PC-3 (cell line): ENCODE data around the gene SPOCD1. TPM values are rescaled to one million over a fixed set of nuclear protein-coding genes. Genes with fewer than 3 reads are reported as not detected.

Experiments
- ATAC-seq: fragments of 200-7000 bp; cut with Tn5 transposase; 2 replicates; pipeline ENCODE4 v1.9.1; 2020; ENCODE audit warnings: mild to moderate bottlenecking, moderate library complexity
- BruUV-seq: library from RNA; stranded (reverse); fragments of 400-500 nt; replicated peaks from 2 replicates; lab custom pipeline; 2021; lab: Mats Ljungman, UMichigan
- CTCF ChIA-PET: fragments of 300-600 bp; sonication (Branson Sonifier 250); formaldehyde crosslinking; loops from one replicate; lab custom pipeline; 2022; ENCODE audit warnings: antibody characterized with exemption; lab: Charles Lee
- POLR2A ChIA-PET: fragments of 300-600 bp; sonication (Branson Sonifier 250); formaldehyde crosslinking; loops from one replicate; lab custom pipeline; 2022; ENCODE audit warnings: antibody characterized with exemption; ENCODE audit not compliant: unreplicated experiment; lab: Charles Lee
- DNase-seq: peaks from one replicate; pipeline ENCODE4 v3.0.0-alpha.2; 2015
- H2AFZ ChIP-seq: fragments of 300-600 bp; sonication (generic); 2 replicates; pipeline ENCODE4 v1.6.0; 2016; ENCODE audit warnings: antibody characterized with exemption, low read length
- H3F3A ChIP-seq: fragments of 300-600 bp; sonication (generic); one replicate; pipeline ENCODE4 v1.6.0; 2017; ENCODE audit warnings: antibody characterized with exemption, low read length, control low read depth, mild to moderate bottlenecking; ENCODE audit not compliant: unreplicated experiment
- H3K27ac ChIP-seq: fragments of 300-600 bp; sonication (generic); 2 replicates; pipeline ENCODE4 v1.5.1; 2016; ENCODE audit warnings: mild to moderate bottlenecking, low read length
- H3K27me3 ChIP-seq: fragments of 300-600 bp; sonication (generic); 2 replicates; pipeline ENCODE4 v1.6.1; 2016; ENCODE audit warnings: low read length, mixed read lengths
- H3K36me3 ChIP-seq: fragments of 300-600 bp; sonication (generic); 2 replicates; pipeline ENCODE4 v1.6.1; 2016; ENCODE audit warnings: low read depth, mixed run types, low read length, mixed read lengths
- H3K4me1 ChIP-seq: fragments of 300-600 bp; sonication (generic); 2 replicates; pipeline ENCODE4 v1.5.1; 2016; ENCODE audit warnings: low read length; ENCODE audit not compliant: insufficient read depth
- H3K4me2 ChIP-seq: fragments of 300-600 bp; sonication (generic); 2 replicates; pipeline ENCODE4 v1.6.0; 2016; ENCODE audit warnings: low read length
- H3K4me3 ChIP-seq: fragments of 300-600 bp; sonication (generic); 2 replicates; pipeline ENCODE4 v1.5.1; 2016; ENCODE audit warnings: mild to moderate bottlenecking, low read length, mixed read lengths
- H3K79me2 ChIP-seq: fragments of 300-600 bp; sonication (generic); 2 replicates; pipeline ENCODE4 v1.6.1; 2017; ENCODE audit warnings: low read length, mixed read lengths
- H3K9ac ChIP-seq: fragments of 300-600 bp; sonication (generic); 2 replicates; pipeline ENCODE4 v1.6.0; 2016; ENCODE audit warnings: mild to moderate bottlenecking, low read length
- H3K9me2 ChIP-seq: fragments of 300-600 bp; sonication (generic); replicated peaks from 2 replicates; pipeline ENCODE4 v1.6.1; 2016; ENCODE audit warnings: mixed run types, low read length, mixed read lengths
- H3K9me3 ChIP-seq: fragments of 300-600 bp; sonication (generic); 2 replicates; pipeline ENCODE4 v1.6.1; 2016; ENCODE audit warnings: low read length, mixed read lengths
- H4K20me1 ChIP-seq: fragments of 300-600 bp; sonication (generic); 2 replicates; pipeline ENCODE4 v1.6.1; 2016; ENCODE audit warnings: low read length, mixed read lengths
- CTCF ChIP-seq: fragments of 300-600 bp; sonication (generic); conservative IDR thresholded peaks from 2 replicates; pipeline ENCODE4 v1.5.1; 2017; ENCODE audit warnings: antibody characterized with exemption, low read depth, mild to moderate bottlenecking, low read length
- EZH2 ChIP-seq: fragments of 300-600 bp; sonication (generic); IDR thresholded peaks from one replicate; pipeline ENCODE4 v1.6.1; 2017; ENCODE audit warnings: antibody characterized with exemption, mild to moderate bottlenecking, low read length; ENCODE audit not compliant: unreplicated experiment
- EZH2phosphoT487 ChIP-seq: fragments of 300-600 bp; sonication (generic); IDR thresholded peaks from 2 replicates; pipeline ENCODE4 v1.6.1; 2018; ENCODE audit warnings: mild to moderate bottlenecking, antibody characterized with exemption, low read length, borderline replicate concordance
- intact Hi-C: fragments of 100-400 bp; cut with micrococcal nuclease; formaldehyde crosslinking; loops from 2 replicates; pipeline ENCODE4 v1.9.0; 2023
- total RNA-seq: library from RNA; depleted of rRNA; stranded (reverse); fragments of >200 nt; gene quantifications from 2 replicates; pipeline ENCODE4 v1.2.3, GENCODE V29; 2014

SPOCD1 gene
- total RNA-seq, 1 experiment from 2014 or later, result 5.4 TPM

GRCh38 chr1:31758823-31759222 is 57.0 kb downstream of the SPOCD1 start:
- Histone ChIP-seq H3K9me2 (no peaks in the 10 kb centered on the region), H3K4me1 (peaks cover 24% of the 10 kb centered on the region), H3K4me3 (no peak overlapping the region), H3K27ac (no peak overlapping the region), H3K9ac (no peak overlapping the region), H3K4me2 (no peak overlapping the region), H4K20me1 (no peaks in the 10 kb centered on the region), H3K27me3 (no peaks in the 10 kb centered on the region), H3K36me3 (no peaks in the 10 kb centered on the region), H3K79me2 (0 out of 2 replicates have a peak, but pooled peaks cover 5% of the 10 kb centered on the region), H3F3A (no peaks in the 10 kb centered on the region), H3K9me3 (no peaks in the 10 kb centered on the region), H2AFZ (no peak overlapping the region)
- intact Hi-C loops, result no loop called here
- DNase-seq (no peak), ATAC-seq (no peak)
- POLR2A ChIA-PET, result no interaction called here
- no peak for TF ChIP-seq EZH2phosphoT487
- CTCF ChIA-PET, result interaction anchor here (1.1 kb wide), 1 partner anchor 13 kb away, joined by 3 read pairs; no protein-coding TSS in a partner anchor
- BruUV-seq, result no TSS peak

DNA sequence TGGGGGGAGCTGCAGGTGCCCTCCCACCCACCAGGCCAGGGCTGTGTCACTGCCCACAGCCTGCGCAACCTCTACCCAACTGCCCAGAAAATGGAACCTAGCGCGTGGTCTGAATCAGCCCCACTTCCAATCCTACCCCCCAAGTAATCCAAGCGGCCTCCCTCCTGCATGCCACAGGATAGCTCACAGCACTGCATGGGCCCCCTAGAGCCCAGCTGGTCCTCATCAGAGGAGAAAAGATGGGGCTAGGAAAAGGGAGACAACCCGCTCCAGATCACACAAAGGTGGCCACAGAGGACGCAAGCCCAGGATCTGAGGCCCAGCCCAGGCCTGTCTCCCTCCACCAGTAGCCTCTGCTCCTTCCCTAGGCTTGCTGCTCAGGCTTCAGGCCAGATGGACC is 57.8 kb downstream of the SPOCD1 start:
- H3K9ac ChIP-seq, result no peak overlapping the region
- H3K36me3 ChIP-seq, result no peaks in the 10 kb centered on the region
- H2AFZ ChIP-seq, result no peak overlapping the region
- H3K79me2 ChIP-seq, result 0 out of 2 replicates have a peak, but pooled peaks cover 5% of the 10 kb centered on the region
- no peaks in the 10 kb centered on the region for H3K9me2 ChIP-seq
- no peak for DNase-seq
- H3K4me3 ChIP-seq, result no peak overlapping the region
- H4K20me1 ChIP-seq, result no peaks in the 10 kb centered on the region
- CTCF ChIA-PET, result interaction anchor here (0.6 to 1.1 kb wide), 2 partner anchors 12 to 48 kb away, joined by 3 to 5 read pairs; no protein-coding TSS in a partner anchor
- no peaks in the 10 kb centered on the region for H3K27me3 ChIP-seq
- no peak for TF ChIP-seq CTCF
- no peak for TF ChIP-seq EZH2
- no peak for TF ChIP-seq EZH2phosphoT487
- BruUV-seq, result no TSS peak
- POLR2A ChIA-PET, result no interaction called here
- no peaks in the 10 kb centered on the region for H3K9me3 ChIP-seq
- H3F3A ChIP-seq, result no peaks in the 10 kb centered on the region
- H3K27ac ChIP-seq, result no peak overlapping the region
- H3K4me1 ChIP-seq, result peaks cover 24% of the 10 kb centered on the region
- intact Hi-C loops, result no loop called here
- no peak overlapping the region for H3K4me2 ChIP-seq
- no peak for ATAC-seq

GRCh38 chr1:31757204-31757679 is 58.6 kb downstream of the SPOCD1 start:
- intact Hi-C loops, result no loop called here
- H3K9me3 ChIP-seq, result no peaks in the 10 kb centered on the region
- BruUV-seq, result no TSS peak
- H4K20me1 ChIP-seq, result no peaks in the 10 kb centered on the region
- no peaks in the 10 kb centered on the region for H3K27me3 ChIP-seq
- no peak overlapping the region for H3K4me2 ChIP-seq
- peaks cover 22% of the 10 kb centered on the region for H3K4me1 ChIP-seq
- no peak overlapping the region for H3K27ac ChIP-seq
- H3K79me2 ChIP-seq, result 0 out of 2 replicates have a peak, but pooled peaks cover 5% of the 10 kb centered on the region
- ChIA-PET CTCF (no interaction called here), POLR2A (no interaction called here)
- TF ChIP-seq EZH2phosphoT487, result no peak
- TF ChIP-seq CTCF, result no peak; the same call in 1 of the 2 replicates
- no peak for TF ChIP-seq EZH2
- ATAC-seq, result no peak
- H2AFZ ChIP-seq, result no peak overlapping the region
- no peak overlapping the region for H3K9ac ChIP-seq
- H3K36me3 ChIP-seq, result no peaks in the 10 kb centered on the region
- no peak overlapping the region for H3K4me3 ChIP-seq
- H3F3A ChIP-seq, result no peaks in the 10 kb centered on the region
- no peaks in the 10 kb centered on the region for H3K9me2 ChIP-seq
- DNase-seq, result no peak
